Stomach smooth muscle (tissue), 2 donors: ENCODE data around the gene RAPGEF6.
"Not testable (repeated sequence)": the region's sequence is repeated elsewhere in the genome, so short reads cannot be mapped to it uniquely, and the experiment has no call there.

Experiments
- H3K27ac ChIP-seq: one replicate; pipeline ENCODE4 v1.7.0; 2013; ENCODE audit warnings: mild to moderate bottlenecking, low read length, inconsistent platforms
- H3K27me3 ChIP-seq, 2 donors: one replicate each; pipeline ENCODE4 v1.7.0; 2013; ENCODE audit warnings: low read length in 2 of 2; ENCODE audit not compliant: insufficient read depth in 2 of 2, control insufficient read depth in 1 of 2
- H3K36me3 ChIP-seq, 2 donors: one replicate each; pipeline ENCODE4 v1.7.0; 2013; ENCODE audit warnings: low read length in 2 of 2; ENCODE audit not compliant: control insufficient read depth in 2 of 2, insufficient read depth in 2 of 2
- H3K4me1 ChIP-seq: one replicate; pipeline ENCODE4 v1.7.0; 2013; ENCODE audit warnings: low read length; ENCODE audit not compliant: control insufficient read depth, insufficient read depth
- H3K4me3 ChIP-seq, 2 donors: one replicate each; pipeline ENCODE4 v1.7.0; 2013; ENCODE audit warnings: low read length in 2 of 2
- H3K9ac ChIP-seq, 2 donors: one replicate each; pipeline ENCODE4 v1.7.0; 2013; ENCODE audit warnings: low read length in 2 of 2, mild to moderate bottlenecking in 1 of 2
- H3K9me3 ChIP-seq, 2 donors: one replicate each; pipeline ENCODE4 v1.7.0; 2013; ENCODE audit warnings: low read length in 2 of 2; ENCODE audit not compliant: control insufficient read depth in 2 of 2
- donor health status: healthy.
- donor health status: Pancreatic carcinoma.

The RAPGEF6 gene

DNA sequence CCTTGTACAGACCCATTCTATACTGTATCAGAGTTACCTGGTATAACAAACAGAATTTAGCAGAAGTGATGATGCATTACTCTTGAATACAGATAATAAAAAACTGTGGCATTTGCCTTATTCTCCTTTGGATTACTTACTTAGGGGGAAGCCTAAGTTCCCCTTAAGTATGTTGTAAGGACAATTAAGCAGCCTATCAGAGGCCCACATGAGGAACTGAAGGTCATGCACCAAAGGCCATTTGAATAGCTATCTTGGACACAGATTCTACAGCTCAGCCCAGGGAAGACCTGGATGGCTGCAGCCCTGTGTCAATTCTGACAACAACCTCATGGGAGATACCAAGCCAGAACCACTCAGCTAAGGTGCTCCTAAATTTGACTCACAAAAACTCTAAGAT is 125.2 kb downstream of the RAPGEF6 start:
- Histone ChIP-seq H3K4me3 (no peak overlapping the region), H3K36me3 (peaks cover 0 to 6% of the 10 kb centered on the region in 2 donors), H3K27me3 (no peaks in the 10 kb centered on the region), H3K27ac (no peak overlapping the region), H3K4me1 (no peaks in the 10 kb centered on the region), H3K9me3 (no peaks in the 10 kb centered on the region), H3K9ac (no peak overlapping the region)

GRCh38 chr5:131505237-131505908 is 129.7 kb downstream of the RAPGEF6 start:
- H3K9me3 ChIP-seq = no peaks in the 10 kb centered on the region
- peaks cover 6 to 13% of the 10 kb centered on the region in 2 donors for H3K36me3 ChIP-seq
- H3K27me3 ChIP-seq = no peaks in the 10 kb centered on the region
- H3K4me3 ChIP-seq = no peak overlapping the region
- H3K9ac ChIP-seq = no peak overlapping the region
- no peak overlapping the region for H3K27ac ChIP-seq
- no peaks in the 10 kb centered on the region for H3K4me1 ChIP-seq

DNA sequence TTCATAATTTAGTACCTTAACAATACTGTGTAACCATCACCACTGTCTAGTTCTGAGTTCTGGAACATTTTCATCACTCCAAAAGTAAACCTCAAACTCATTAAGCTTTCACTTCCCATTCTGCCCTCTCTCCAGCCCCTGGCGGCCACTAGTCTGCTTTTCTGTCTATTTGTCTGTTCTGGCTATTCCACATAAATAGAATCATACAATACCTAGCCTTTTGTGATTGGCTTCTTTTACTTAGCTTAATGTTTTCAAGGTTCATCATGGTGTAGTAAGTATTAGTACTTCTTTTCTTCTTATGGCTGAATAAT is 138.7 kb downstream of the RAPGEF6 start:
- H3K9me3 ChIP-seq = no peaks in the 10 kb centered on the region
- peaks cover 5 to 15% of the 10 kb centered on the region in 2 donors for H3K36me3 ChIP-seq
- no peak overlapping the region for H3K27ac ChIP-seq
- H3K27me3 ChIP-seq = no peaks in the 10 kb centered on the region
- no peaks in the 10 kb centered on the region for H3K4me1 ChIP-seq
- no peak overlapping the region for H3K9ac ChIP-seq
- no peak overlapping the region for H3K4me3 ChIP-seq

DNA sequence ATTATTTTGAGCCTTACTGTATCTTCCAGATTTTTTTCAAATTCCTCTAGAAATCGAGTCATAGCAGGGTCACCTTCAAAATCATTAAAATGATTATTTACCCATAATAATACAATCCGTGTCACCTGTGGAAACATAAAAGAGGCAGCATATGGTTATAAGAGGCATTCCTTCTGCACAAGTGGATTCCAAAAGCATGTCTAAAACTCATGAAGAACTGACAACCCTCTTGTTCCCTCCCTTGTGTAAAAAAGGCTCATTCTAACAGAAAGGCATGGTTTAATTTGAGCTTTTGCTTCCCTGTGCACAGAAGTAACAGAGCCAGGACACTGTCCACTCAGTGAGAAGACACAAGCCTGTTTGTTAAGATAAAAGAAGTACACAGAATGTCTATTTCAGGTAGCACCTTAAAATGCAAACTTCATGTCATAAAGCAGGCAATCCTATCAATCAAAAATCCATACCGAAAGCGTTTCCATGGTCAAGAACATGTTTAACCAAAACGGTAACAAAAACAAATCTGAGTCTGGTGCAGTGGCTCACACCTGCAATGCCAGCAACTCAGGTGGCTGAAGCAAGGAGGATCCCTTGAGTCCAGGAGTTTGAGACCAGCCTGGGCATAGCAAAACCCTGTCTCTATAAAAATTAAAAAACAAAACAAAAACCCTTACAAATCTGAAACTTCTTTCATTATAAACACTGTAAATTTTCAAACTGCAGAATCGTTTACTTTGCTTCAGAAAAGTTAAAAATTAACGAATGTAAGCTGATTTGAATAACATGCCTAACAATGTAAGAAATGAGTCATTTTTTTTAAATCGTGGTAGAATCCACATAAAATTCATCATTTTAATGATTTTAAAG is 139.3 kb downstream of the RAPGEF6 start:
- Histone ChIP-seq H3K27ac (no peak overlapping the region), H3K9ac (no peak overlapping the region), H3K36me3 (peaks cover 5 to 15% of the 10 kb centered on the region in 2 donors), H3K4me1 (no peaks in the 10 kb centered on the region), H3K4me3 (no peak overlapping the region), H3K27me3 (no peaks in the 10 kb centered on the region), H3K9me3 (no peaks in the 10 kb centered on the region)

- Histone ChIP-seq H3K9ac (no peak overlapping the region), H3K4me3 (no peak overlapping the region), H3K27ac (no peak overlapping the region), H3K9me3 (no peaks in the 10 kb centered on the region), H3K4me1 (no peaks in the 10 kb centered on the region), H3K27me3 (no peaks in the 10 kb centered on the region), H3K36me3 (peaks cover 5 to 8% of the 10 kb centered on the region in 2 donors)
These were observed 143.3 kb downstream of the RAPGEF6 start for GRCh38 chr5:131491749-131492148.

- H3K36me3 ChIP-seq = peaks cover 0 to 2% of the 10 kb centered on the region in 2 donors
- no peaks in the 10 kb centered on the region for H3K27me3 ChIP-seq
- no peak overlapping the region for H3K4me3 ChIP-seq
- no peak overlapping the region for H3K9ac ChIP-seq
- no peak overlapping the region for H3K27ac ChIP-seq
- no peaks in the 10 kb centered on the region for H3K9me3 ChIP-seq
- no peaks in the 10 kb centered on the region for H3K4me1 ChIP-seq
These were observed 146.6 kb downstream of the RAPGEF6 start for GRCh38 chr5:131488463-131488862.

DNA sequence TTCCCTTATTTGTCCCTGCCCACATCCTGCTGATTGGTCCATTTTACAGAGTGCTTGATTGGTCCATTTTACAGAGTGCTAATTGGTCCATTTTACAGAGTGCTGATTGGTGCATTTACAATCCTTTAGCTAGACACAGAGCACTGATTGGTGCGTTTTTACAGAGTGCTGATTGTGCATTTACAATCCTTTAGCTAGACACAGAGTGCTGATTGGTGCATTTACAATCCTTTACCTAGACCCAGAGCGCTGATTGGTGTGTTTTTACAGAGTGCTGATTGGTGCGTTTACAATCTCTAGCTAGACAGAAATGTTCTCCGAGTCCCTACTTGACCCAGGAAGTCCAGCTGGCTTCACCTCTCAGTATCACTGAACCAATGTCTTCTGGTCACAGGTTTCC is 147.7 kb downstream of the RAPGEF6 start:
- H3K36me3 ChIP-seq, H3K4me3 ChIP-seq, H3K27ac ChIP-seq, H3K9me3 ChIP-seq, H3K9ac ChIP-seq, H3K27me3 ChIP-seq, H3K4me1 ChIP-seq: not testable (repeated sequence)

GRCh38 chr5:131482617-131483016 is 152.4 kb downstream of the RAPGEF6 start:
- H3K9ac ChIP-seq = no peak overlapping the region
- H3K36me3 ChIP-seq = peaks cover 4 to 5% of the 10 kb centered on the region in 2 donors
- no peak overlapping the region for H3K27ac ChIP-seq
- H3K4me3 ChIP-seq = no peak overlapping the region
- no peaks in the 10 kb centered on the region for H3K9me3 ChIP-seq
- H3K4me1 ChIP-seq = no peaks in the 10 kb centered on the region
- H3K27me3 ChIP-seq = no peaks in the 10 kb centered on the region

GRCh38 chr5:131481569-131481968 is 153.5 kb downstream of the RAPGEF6 start:
- no peaks in the 10 kb centered on the region for H3K27me3 ChIP-seq
- no peaks in the 10 kb centered on the region for H3K4me1 ChIP-seq
- H3K9ac ChIP-seq = no peak overlapping the region
- H3K4me3 ChIP-seq = no peak overlapping the region
- H3K9me3 ChIP-seq = no peaks in the 10 kb centered on the region
- H3K27ac ChIP-seq = no peak overlapping the region
- peaks cover 4 to 5% of the 10 kb centered on the region in 2 donors for H3K36me3 ChIP-seq

GRCh38 chr5:131475541-131475941 is 159.5 kb downstream of the RAPGEF6 start:
- no peak overlapping the region for H3K27ac ChIP-seq
- no peaks in the 10 kb centered on the region for H3K4me1 ChIP-seq
- no peaks in the 10 kb centered on the region for H3K27me3 ChIP-seq
- no peak overlapping the region for H3K4me3 ChIP-seq
- no peak overlapping the region for H3K9ac ChIP-seq
- H3K9me3 ChIP-seq = no peaks in the 10 kb centered on the region
- H3K36me3 ChIP-seq = peaks cover 4 to 8% of the 10 kb centered on the region in 2 donors

GRCh38 chr5:131473731-131474130 is 161.3 kb downstream of the RAPGEF6 start:
- Histone ChIP-seq H3K4me3 (no peak overlapping the region), H3K27ac (no peak overlapping the region), H3K4me1 (no peaks in the 10 kb centered on the region), H3K9me3 (no peaks in the 10 kb centered on the region), H3K27me3 (no peaks in the 10 kb centered on the region), H3K36me3 (peaks cover under 1 to 3% of the 10 kb centered on the region in 2 donors), H3K9ac (no peak overlapping the region)
